ENCODE measurements around the gene ACTMAP. TPM values are rescaled to one million over a fixed set of nuclear protein-coding genes. Genes with fewer than 3 reads are reported as not detected.

The ACTMAP gene
- total RNA-seq, 1 donor from 2014 or later = 2.2 TPM

GRCh38 chr19:40741527-40742390 lies 8.5 kb downstream of the ACTMAP start:
- DNase-seq (ENCODE audit: extremely low spot score in 2 of 2) = no peak
- H3K27ac ChIP-seq = peak overlapping the region; percentile 72
- H3K36me3 ChIP-seq = peaks cover 0 to 34% of the 10 kb centered on the region in 2 donors
- H3K4me1 ChIP-seq = peaks cover 33% of the 10 kb centered on the region
- no peak overlapping the region for H3K4me3 ChIP-seq
- intact Hi-C loops (cut with DNase I) = no loop called here
- H3K27me3 ChIP-seq = no peaks in the 10 kb centered on the region
- TF ChIP-seq POLR2A (IDR thresholded peaks at IDR 0.05) (no peak), POLR2AphosphoS5 (IDR thresholded peaks at IDR 0.05; ENCODE audit: insufficient read depth in 1 of 2, low read depth in 1 of 2) (peak in 1 of 2 donors; percentile 6)
- H3K9me3 ChIP-seq = no peaks in the 10 kb centered on the region

DNA sequence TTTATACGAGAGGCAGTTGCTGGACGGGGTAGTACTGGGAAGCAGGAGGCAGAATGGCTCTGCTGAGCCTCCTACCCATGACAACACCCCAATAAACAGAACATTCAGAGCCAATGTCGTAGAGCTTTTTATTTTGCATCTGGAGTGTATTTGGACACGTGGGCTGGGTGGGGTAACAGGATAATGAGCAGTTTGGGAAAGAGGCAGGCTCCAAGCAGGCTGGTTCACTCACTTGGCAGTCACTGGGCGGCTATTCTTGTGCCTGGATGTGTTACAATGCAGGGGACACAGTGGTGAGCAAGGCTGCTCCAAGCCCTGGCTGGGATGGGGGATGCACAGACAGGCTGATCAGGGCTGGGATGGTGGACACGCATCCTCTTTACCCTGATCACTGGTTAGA lies 9.5 kb downstream of the ACTMAP start:
- Histone ChIP-seq H3K9me3 (no peaks in the 10 kb centered on the region), H3K27ac (peak overlapping the region; percentile 72), H3K27me3 (no peaks in the 10 kb centered on the region), H3K4me1 (peaks cover 33% of the 10 kb centered on the region), H3K4me3 (peak overlapping the region in 1 of 2 donors; percentile 25), H3K36me3 (peaks cover 0 to 44% of the 10 kb centered on the region in 2 donors)
- peak; percentile 35 to 83 for TF ChIP-seq POLR2AphosphoS5 (IDR thresholded peaks at IDR 0.05; ENCODE audit: insufficient read depth in 1 of 2, low read depth in 1 of 2)
- TF ChIP-seq CTCF (IDR thresholded peaks at IDR 0.05) = no peak
- peak in 1 of 2 donors; percentile 19 for TF ChIP-seq POLR2A (IDR thresholded peaks at IDR 0.05)
- intact Hi-C loops (cut with DNase I) = no loop called here
- DNase-seq (ENCODE audit: extremely low spot score in 2 of 2) = no peak

- peaks cover 0 to 51% of the 10 kb centered on the region in 2 donors for H3K36me3 ChIP-seq
- H3K9me3 ChIP-seq = no peaks in the 10 kb centered on the region
- peak overlapping the region; percentile 72 for H3K27ac ChIP-seq
- TF ChIP-seq POLR2AphosphoS5 (IDR thresholded peaks at IDR 0.05; ENCODE audit: insufficient read depth in 1 of 2, low read depth in 1 of 2) (peak in 1 of 2 donors; percentile 69), CTCF (IDR thresholded peaks at IDR 0.05) (no peak), POLR2A (IDR thresholded peaks at IDR 0.05) (no peak)
- no peaks in the 10 kb centered on the region for H3K27me3 ChIP-seq
- intact Hi-C loops (cut with DNase I) = no loop called here
- DNase-seq (ENCODE audit: extremely low spot score in 2 of 2) = no peak
- peak overlapping the region in 1 of 2 donors; percentile 25 for H3K4me3 ChIP-seq
- peaks cover 33% of the 10 kb centered on the region for H3K4me1 ChIP-seq
Measured at GRCh38 chr19:40739871-40740703, 10.2 kb downstream of the ACTMAP start.

DNA sequence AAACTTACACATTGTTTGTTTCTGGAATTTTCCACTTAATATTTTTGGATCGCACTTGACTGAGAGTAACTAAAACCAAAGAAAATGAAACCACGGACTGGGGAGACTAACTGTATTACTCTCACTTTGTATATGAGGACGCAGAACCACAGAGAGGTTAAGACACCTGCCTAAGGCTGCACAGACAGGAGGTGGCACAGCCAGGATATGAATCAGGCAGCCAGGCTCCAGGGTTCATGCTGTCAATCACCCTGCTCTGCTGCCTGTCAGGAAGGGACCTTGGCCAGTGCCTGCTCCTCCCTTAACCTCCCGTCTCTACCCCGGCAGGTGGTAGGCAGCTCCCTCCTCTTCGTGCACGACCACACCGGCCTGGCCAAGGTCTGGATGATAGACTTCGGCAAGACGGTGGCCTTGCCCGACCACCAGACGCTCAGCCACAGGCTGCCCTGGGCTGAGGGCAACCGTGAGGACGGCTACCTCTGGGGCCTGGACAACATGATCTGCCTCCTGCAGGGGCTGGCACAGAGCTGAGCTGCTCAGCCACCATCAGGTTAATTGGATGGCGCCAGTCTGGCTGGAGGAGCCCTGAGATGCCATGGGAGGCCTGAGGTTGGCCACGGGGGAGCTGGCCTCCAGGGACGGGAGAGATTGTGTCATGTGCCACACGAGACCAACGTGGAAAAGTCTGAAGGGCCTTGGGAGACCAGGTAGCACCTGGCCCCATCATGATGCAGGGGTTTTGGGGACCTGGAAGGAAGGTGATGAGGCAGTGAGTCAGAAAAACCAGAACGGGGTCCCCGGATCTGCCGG lies 11.0 kb downstream of the ACTMAP start:
- no peaks in the 10 kb centered on the region for H3K9me3 ChIP-seq
- peak overlapping the region; percentile 72 for H3K27ac ChIP-seq
- peaks cover 33% of the 10 kb centered on the region for H3K4me1 ChIP-seq
- no peak overlapping the region for H3K4me3 ChIP-seq
- peaks cover 0 to 59% of the 10 kb centered on the region in 2 donors for H3K36me3 ChIP-seq
- no peak for DNase-seq (ENCODE audit: extremely low spot score in 2 of 2)
- intact Hi-C loops (cut with DNase I) = no loop called here
- no peaks in the 10 kb centered on the region for H3K27me3 ChIP-seq
- no peak for TF ChIP-seq POLR2AphosphoS5 (IDR thresholded peaks at IDR 0.05; ENCODE audit: insufficient read depth in 1 of 2, low read depth in 1 of 2)
- TF ChIP-seq CTCF (IDR thresholded peaks at IDR 0.05) = no peak
- TF ChIP-seq POLR2A (IDR thresholded peaks at IDR 0.05) = no peak

Data from vagina (tissue), 2 donors.